Middle frontal gyrus (tissue), 1 donor: Measurements from ENCODE around the gene TRPV3.
A peak's percentile ranks its signal among the peaks of the same experiment; 100 is the strongest.
"Not testable (repeated sequence)": the region's sequence is repeated elsewhere in the genome, so short reads cannot be mapped to it uniquely, and the experiment has no call there.

Source experiments
- DNase-seq: peaks from one replicate; pipeline ENCODE4 v3.0.0-alpha.2; 2015; ENCODE audit warnings: low spot score; ENCODE audit errors: extremely low spot score

TRPV3 gene

GRCh38 chr17:3557768-3558583 is at the start of gene TRPV3:
Gene TRPV3 (minus strand): TSS chr17:3557812. CDS start chr17:3554850, 2,962 bp downstream.
- DNase-seq, result no peak

- DNase-seq, result no peak
These were observed 46.3 kb upstream of the TRPV3 start for GRCh38 chr17:3603870-3604259.

- no peak for DNase-seq
These were observed 45.7 kb upstream of the TRPV3 start for GRCh38 chr17:3603119-3603869.

- no peak for DNase-seq
These were observed 44.9 kb upstream of the TRPV3 start for GRCh38 chr17:3602499-3602898.

GRCh38 chr17:3600529-3601205 is 43.1 kb upstream of the TRPV3 start:
- no peak for DNase-seq

- no peak for DNase-seq
These were observed 40.5 kb upstream of the TRPV3 start for GRCh38 chr17:3598078-3598477.

GRCh38 chr17:3596804-3597464 is 39.3 kb upstream of the TRPV3 start:
- DNase-seq, result no peak

GRCh38 chr17:3594976-3595375 is 37.4 kb upstream of the TRPV3 start:
- no peak for DNase-seq

GRCh38 chr17:3594051-3594800 is 36.6 kb upstream of the TRPV3 start:
- peak; percentile 38 for DNase-seq

- DNase-seq, result no peak
These were observed 35.8 kb upstream of the TRPV3 start for GRCh38 chr17:3593384-3593783.

GRCh38 chr17:3592216-3592860 is 34.7 kb upstream of the TRPV3 start:
- no peak for DNase-seq

- no peak for DNase-seq
These were observed 33.2 kb upstream of the TRPV3 start for GRCh38 chr17:3590768-3591167.

- no peak for DNase-seq
These were observed 32.6 kb upstream of the TRPV3 start for GRCh38 chr17:3590231-3590630.

GRCh38 chr17:3589784-3590183 is 32.2 kb upstream of the TRPV3 start:
- no peak for DNase-seq

- DNase-seq, result no peak
These were observed 28.2 kb upstream of the TRPV3 start for GRCh38 chr17:3585826-3586225.

GRCh38 chr17:3583456-3583855 is 25.8 kb upstream of the TRPV3 start:
- DNase-seq, result no peak

- DNase-seq, result no peak
These were observed 25.3 kb upstream of the TRPV3 start for GRCh38 chr17:3582915-3583314.

- not testable (repeated sequence) for DNase-seq
These were observed 21.1 kb upstream of the TRPV3 start for GRCh38 chr17:3578667-3579066.

GRCh38 chr17:3576970-3577369 is 19.4 kb upstream of the TRPV3 start:
- DNase-seq, result no peak

GRCh38 chr17:3575511-3575910 is 17.9 kb upstream of the TRPV3 start:
- no peak for DNase-seq
